HFF-Myc (cell line): ENCODE measurements around the gene LAMB4.

Experiments used
- DNase-seq: peaks from one replicate; pipeline ENCODE4 v3.0.0-alpha.2; 2011; ENCODE audit warnings: low read depth; ENCODE audit errors: extremely low read depth
- H3K4me3 ChIP-seq: replicated peaks from 2 replicates; pipeline ENCODE4 v1.5.1; 2011; ENCODE audit warnings: low read depth, mild to moderate bottlenecking, control low read depth, low read length
- TF ChIP-seq, protein P1 (sequence below): IDR thresholded peaks from 2 replicates; pipeline ENCODE4 v1.5.1; 2012; ENCODE audit warnings: mild to moderate bottlenecking, low read depth, low read length, control low read depth; ENCODE audit errors: missing control alignments

The LAMB4 gene

DNA sequence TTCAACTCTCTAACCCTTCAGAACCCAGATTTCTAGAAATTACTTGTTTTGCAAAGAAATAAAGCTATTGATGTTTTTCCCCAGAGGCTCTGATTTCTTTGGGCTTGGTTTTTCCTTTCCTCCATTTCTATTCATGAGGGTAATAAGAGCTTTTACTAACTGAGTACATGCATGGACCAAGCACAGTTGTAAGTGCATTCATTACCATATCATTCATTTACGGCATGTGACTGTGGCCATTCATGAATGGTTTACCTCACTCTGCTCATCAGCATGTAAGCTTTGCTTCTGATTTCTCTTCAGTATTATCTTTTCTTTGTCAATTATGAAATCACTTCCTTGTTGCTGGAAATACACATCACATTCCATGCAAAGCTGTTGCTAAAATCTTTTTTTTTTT, 42.4 kb downstream of the LAMB4 start:
- TF ChIP-seq, protein P1, sequence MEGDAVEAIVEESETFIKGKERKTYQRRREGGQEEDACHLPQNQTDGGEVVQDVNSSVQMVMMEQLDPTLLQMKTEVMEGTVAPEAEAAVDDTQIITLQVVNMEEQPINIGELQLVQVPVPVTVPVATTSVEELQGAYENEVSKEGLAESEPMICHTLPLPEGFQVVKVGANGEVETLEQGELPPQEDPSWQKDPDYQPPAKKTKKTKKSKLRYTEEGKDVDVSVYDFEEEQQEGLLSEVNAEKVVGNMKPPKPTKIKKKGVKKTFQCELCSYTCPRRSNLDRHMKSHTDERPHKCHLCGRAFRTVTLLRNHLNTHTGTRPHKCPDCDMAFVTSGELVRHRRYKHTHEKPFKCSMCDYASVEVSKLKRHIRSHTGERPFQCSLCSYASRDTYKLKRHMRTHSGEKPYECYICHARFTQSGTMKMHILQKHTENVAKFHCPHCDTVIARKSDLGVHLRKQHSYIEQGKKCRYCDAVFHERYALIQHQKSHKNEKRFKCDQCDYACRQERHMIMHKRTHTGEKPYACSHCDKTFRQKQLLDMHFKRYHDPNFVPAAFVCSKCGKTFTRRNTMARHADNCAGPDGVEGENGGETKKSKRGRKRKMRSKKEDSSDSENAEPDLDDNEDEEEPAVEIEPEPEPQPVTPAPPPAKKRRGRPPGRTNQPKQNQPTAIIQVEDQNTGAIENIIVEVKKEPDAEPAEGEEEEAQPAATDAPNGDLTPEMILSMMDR = no peak
- no peak overlapping the region for H3K4me3 ChIP-seq
- no peak for DNase-seq

DNA sequence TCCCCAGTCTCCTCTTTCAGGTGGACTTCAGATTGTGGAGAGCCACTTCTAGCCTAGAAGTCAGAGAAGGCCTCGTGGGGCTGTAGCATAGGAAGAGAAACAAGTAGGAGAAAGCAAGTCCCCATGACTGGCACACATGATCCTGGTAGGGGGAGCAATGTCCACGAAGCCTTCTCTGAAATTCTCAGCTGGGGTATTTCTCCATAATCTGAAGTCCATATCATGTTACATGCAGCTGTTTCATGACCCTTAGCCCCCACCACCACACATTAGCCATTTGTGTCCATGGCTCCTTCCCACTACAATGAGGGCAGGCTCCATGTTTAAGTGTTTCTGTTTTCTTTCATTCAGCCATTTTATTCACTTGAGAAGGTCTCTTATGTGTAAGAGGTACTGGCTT, 43.2 kb downstream of the LAMB4 start:
- TF ChIP-seq, protein P1 = no peak
- DNase-seq = no peak
- H3K4me3 ChIP-seq = no peak overlapping the region

DNA sequence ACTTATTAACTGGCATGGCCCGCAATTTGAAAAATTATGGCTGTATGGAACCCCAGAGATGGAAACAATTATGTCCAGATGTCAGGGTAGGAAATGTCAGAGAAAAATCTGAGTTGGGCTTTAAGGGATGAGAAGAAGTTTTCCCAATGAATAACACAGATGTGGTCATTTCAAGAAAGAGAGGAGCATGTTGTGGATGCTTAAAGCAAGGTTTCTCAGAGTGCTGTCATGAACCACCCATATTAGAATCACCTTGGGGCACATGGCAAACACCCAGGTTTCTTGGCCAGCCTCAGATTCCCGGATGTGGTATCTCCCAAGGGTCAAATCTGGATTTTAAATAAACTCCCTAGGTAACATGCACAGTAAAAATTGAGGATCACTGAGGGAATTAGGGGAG, 43.6 kb downstream of the LAMB4 start:
- H3K4me3 ChIP-seq = no peak overlapping the region
- peak; percentile 97 for DNase-seq
- TF ChIP-seq, protein P1 = no peak

DNA sequence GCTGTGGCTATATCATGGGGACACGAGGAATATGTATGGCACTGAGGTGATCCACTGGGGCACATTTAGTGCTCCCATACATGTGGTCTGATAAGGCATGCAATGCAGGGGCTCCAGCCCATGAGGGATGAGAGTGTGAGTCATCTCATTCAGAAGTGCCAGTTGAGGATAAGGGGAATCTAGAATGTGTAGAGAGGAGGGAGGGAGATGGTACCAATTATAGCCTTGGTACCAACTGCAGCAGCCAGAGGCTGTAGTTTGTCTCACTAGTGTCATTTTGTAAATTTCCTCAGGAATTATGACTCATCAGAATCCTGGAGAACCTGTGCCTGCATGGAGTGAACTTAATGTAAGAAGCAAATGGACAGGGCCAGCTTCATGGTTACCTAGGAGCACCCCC, 46.2 kb downstream of the LAMB4 start:
- TF ChIP-seq, protein P1 = no peak
- H3K4me3 ChIP-seq = no peak overlapping the region
- DNase-seq = no peak

DNA sequence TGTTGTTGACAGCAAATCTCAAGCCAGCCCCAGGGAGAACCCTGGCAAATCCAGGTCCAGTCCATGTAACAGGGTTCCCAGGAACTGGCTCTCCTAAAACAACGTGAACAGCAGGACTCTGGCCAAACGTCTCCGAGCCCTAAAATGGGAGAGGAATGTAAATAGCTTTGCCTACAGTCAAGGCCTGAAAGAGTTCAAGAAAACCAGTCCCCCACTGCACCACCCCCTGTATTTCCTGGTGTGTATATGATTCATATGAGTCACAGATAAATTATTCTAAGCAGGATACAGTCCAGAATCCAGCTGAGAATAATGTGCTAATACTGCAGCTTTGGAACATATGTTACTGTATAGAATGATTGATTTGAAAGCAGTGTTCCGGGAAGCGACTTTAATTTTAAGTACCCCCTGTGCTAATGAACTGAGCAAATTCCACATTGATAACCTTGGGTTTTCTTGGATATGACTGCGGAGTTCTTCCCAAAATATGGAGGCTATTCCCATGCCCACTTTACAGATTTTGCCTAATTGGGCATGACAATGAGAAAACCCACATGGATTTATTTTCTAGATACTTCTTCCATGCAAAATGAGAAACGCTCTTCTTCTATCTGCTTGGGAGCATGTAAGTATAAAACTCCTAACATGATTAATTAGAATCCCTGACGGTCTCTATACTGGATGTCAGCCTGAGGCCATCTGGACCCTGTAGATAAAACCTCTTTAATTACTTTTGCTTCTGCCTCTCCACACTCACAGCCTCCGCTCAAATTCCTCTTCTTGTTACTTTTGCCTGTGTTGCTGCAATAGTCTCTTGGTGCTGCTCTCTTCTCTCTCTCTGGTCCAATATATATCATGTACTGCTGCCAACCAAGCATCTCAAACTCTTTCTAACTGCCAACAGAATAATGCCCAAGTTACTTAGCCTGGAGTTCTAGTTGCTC, 50.2 kb downstream of the LAMB4 start:
- 0 out of 2 replicates have a peak overlapping the region, but pooled peaks have one; percentile 4 for H3K4me3 ChIP-seq
- DNase-seq = peak; percentile 93
- TF ChIP-seq, protein P1 = no peak

DNA sequence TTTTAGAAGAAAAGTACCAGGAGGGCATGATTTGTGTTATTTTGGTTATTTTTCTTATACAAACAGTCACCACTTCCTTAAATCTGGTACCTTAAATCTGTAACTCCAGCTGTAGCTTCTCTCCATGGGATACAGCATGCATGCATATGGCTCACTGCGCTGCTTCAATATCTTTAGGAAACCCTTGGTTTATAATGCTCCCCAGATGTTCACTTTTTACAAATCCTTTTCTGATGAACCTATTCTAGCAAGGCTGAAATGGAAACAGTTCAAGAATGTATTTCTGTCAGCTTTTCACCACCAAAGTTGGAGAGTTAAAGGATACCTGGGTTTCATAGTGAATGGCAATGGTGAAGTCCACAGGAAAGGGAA, 50.9 kb downstream of the LAMB4 start:
- no peak for DNase-seq
- H3K4me3 ChIP-seq = 0 out of 2 replicates have a peak overlapping the region, but pooled peaks have one; percentile 4
- TF ChIP-seq, protein P1 = no peak
